K562 (cell line): ENCODE data around the gene BRINP2. TPM values are rescaled to one million over a fixed set of nuclear protein-coding genes. Genes with fewer than 3 reads are reported as not detected.

Experiments used
- ATAC-seq: fragments of 200-7000 bp; cut with Tn5 transposase; 3 replicates; pipeline ENCODE4 v1.9.1; 2020; ENCODE audit warnings: moderate library complexity
- BruUV-seq: library from RNA; stranded (reverse); fragments of 400-500 nt; replicated peaks from 2 replicates; lab custom pipeline; 2021; lab: Mats Ljungman, UMichigan
- CTCF ChIA-PET: fragments of 300-600 bp; formaldehyde crosslinking; extraction: SDS; loops from one replicate; lab custom pipeline; 2021; ENCODE audit warnings: low intra/inter-chr PET ratio; lab: Yijun Ruan, JAX
- POLR2A ChIA-PET: fragments of 300-600, 350-650 bp; sonication (Branson Sonifier 250); formaldehyde crosslinking; extraction: SDS; loops from one replicate; lab custom pipeline; 2021; ENCODE audit warnings: antibody characterized with exemption, inconsistent platforms; lab: Yijun Ruan, JAX
- DNase-seq, 4 experiments: peaks; one replicate each; pipeline versions ENCODE4 v3.0.0 to v3.0.0-alpha.2; 2011 to 2018; ENCODE audit warnings: low spot score in 3 of 4, mixed read lengths in 3 of 4; ENCODE audit errors: extremely low read depth in 1 of 4
- FAIRE-seq: peaks from 2 replicates; lab custom pipeline; 2011; peaks lifted over from hg19 to GRCh38; lab: Jason Lieb, UNC
- H2AFZ ChIP-seq: 2 replicates; pipeline ENCODE4 v1.6.0; 2011; ENCODE audit warnings: low read depth, low read length, control low read depth, inconsistent platforms
- H3K27ac ChIP-seq: fragments of 200-600 bp; 3 replicates; pipeline ENCODE4 v1.8.0; 2011; ENCODE audit warnings: low read depth, mild to moderate bottlenecking, control low read depth, inconsistent platforms, low read length, moderate library complexity, mixed read lengths; ENCODE audit errors: extremely low read depth
- H3K27me3 ChIP-seq, 2 experiments: fragments of 300-600 bp in 1 of 2; 2 replicates in 1 of 2; 3 replicates in 1 of 2; pipeline versions ENCODE4 v1.6.0 to v1.8.0; 2011; ENCODE audit warnings: inconsistent platforms in 2 of 2, low read length in 2 of 2, mild to moderate bottlenecking in 1 of 2, mixed read lengths in 1 of 2, moderate library complexity in 1 of 2; ENCODE audit not compliant: control insufficient read depth in 2 of 2, insufficient read depth in 2 of 2
- H3K36me3 ChIP-seq: fragments of 300-600 bp; 3 replicates; pipeline ENCODE4 v1.8.0; 2011; ENCODE audit warnings: mild to moderate bottlenecking, low read length, inconsistent platforms; ENCODE audit not compliant: control insufficient read depth, insufficient read depth
- H3K4me1 ChIP-seq, 2 experiments: fragments of 200-600 bp in 1 of 2; replicated peaks in 1 of 2; 2 replicates in 1 of 2; 3 replicates in 1 of 2; pipeline versions ENCODE4 v1.5.1 to v1.8.0; 2011; ENCODE audit warnings: inconsistent platforms in 2 of 2, low read length in 2 of 2, mild to moderate bottlenecking in 1 of 2, mixed read lengths in 1 of 2, moderate library complexity in 1 of 2; ENCODE audit not compliant: control insufficient read depth in 2 of 2, insufficient read depth in 2 of 2
- H3K4me2 ChIP-seq: 2 replicates; pipeline ENCODE4 v1.6.1; 2011; ENCODE audit warnings: low read length, control low read depth, inconsistent platforms, mixed read lengths; ENCODE audit not compliant: insufficient read depth
- H3K4me3 ChIP-seq: fragments of 200-600 bp; sonication (generic), shearing (Covaris generic); 2 replicates; pipeline ENCODE4 v1.5.1; 2016; ENCODE audit warnings: control low read depth, inconsistent platforms
- H3K79me2 ChIP-seq: fragments of 200-600 bp; 3 replicates; pipeline ENCODE4 v1.8.0; 2011; ENCODE audit warnings: low read length, inconsistent platforms; ENCODE audit not compliant: control insufficient read depth, insufficient read depth
- H3K9ac ChIP-seq, 2 experiments: 2 replicates each; pipeline versions ENCODE4 v1.6.0 to v1.6.1; 2011; ENCODE audit warnings: low read depth in 2 of 2, low read length in 2 of 2, control low read depth in 1 of 2, inconsistent platforms in 1 of 2, mild to moderate bottlenecking in 1 of 2, mixed read lengths in 1 of 2; ENCODE audit not compliant: insufficient read depth in 1 of 2
- H3K9me1 ChIP-seq: one replicate; pipeline ENCODE4 v1.6.0; 2011; ENCODE audit warnings: inconsistent platforms, mild to moderate bottlenecking, low read length, moderate library complexity; ENCODE audit not compliant: control insufficient read depth, insufficient read depth
- H3K9me3 ChIP-seq: replicated peaks from 2 replicates; pipeline ENCODE4 v1.5.1; 2011; ENCODE audit warnings: low read depth, low read length, inconsistent platforms; ENCODE audit not compliant: control insufficient read depth, insufficient read depth
- H4K20me1 ChIP-seq: replicated peaks from 2 replicates; pipeline ENCODE4 v1.6.1; 2011; ENCODE audit warnings: low read length, inconsistent platforms, mixed read lengths; ENCODE audit not compliant: control insufficient read depth, insufficient read depth
- GATAD2A ChIP-seq: fragments of 450-650 bp; IDR thresholded peaks from 2 replicates; pipeline ENCODE4 v1.6.1; 2017
- GTF3C2 ChIP-seq: IDR thresholded peaks from 3 replicates; pipeline ENCODE4 v1.6.1; 2011; ENCODE audit warnings: borderline replicate concordance, mild to moderate bottlenecking, moderate library complexity; ENCODE audit not compliant: insufficient read length; ENCODE audit errors: extremely low read depth
- HMGXB4 ChIP-seq: sonication (generic); formaldehyde crosslinking; IDR thresholded peaks from 2 replicates; pipeline ENCODE4 v1.8.1; 2023; ENCODE audit warnings: mild to moderate bottlenecking, missing genetic modification reagents
- JUND ChIP-seq, 2 experiments: IDR thresholded peaks; 2 replicates in 1 of 2; 3 replicates in 1 of 2; pipeline ENCODE4 v1.6.1; 2011; ENCODE audit warnings: borderline replicate concordance in 2 of 2, low read depth in 2 of 2, low read length in 2 of 2, improper control_type of control experiment in 1 of 2, missing biosample characterization in 1 of 2, missing genetic modification characterization in 1 of 2, missing genetic modification reagents in 1 of 2
- KLF6 ChIP-seq: fragments of 250-450 bp; sonication (Bioruptor Pico); IDR thresholded peaks from 2 replicates; pipeline ENCODE4 v1.4.0; 2020; ENCODE audit warnings: mild to moderate bottlenecking, moderate library complexity, borderline replicate concordance
- MXI1 ChIP-seq: IDR thresholded peaks from 2 replicates; pipeline ENCODE4 v1.6.1; 2011; ENCODE audit warnings: low read depth, mild to moderate bottlenecking, improper control_type of control experiment, low read length
- PATZ1 ChIP-seq: fragments of 250-450 bp; sonication (Bioruptor Pico); IDR thresholded peaks from 2 replicates; pipeline ENCODE4 v1.5.0; 2020; ENCODE audit warnings: mild to moderate bottlenecking, borderline replicate concordance
- POLR2AphosphoS2 ChIP-seq: IDR thresholded peaks from 2 replicates; pipeline ENCODE4 v1.6.1; 2012; ENCODE audit warnings: low read length, improper control_type of control experiment
- RB1 ChIP-seq: fragments of 450-650 bp; IDR thresholded peaks from 2 replicates; pipeline ENCODE4 v1.6.1; 2017; ENCODE audit warnings: low read depth, mild to moderate bottlenecking
- RFX1 ChIP-seq: fragments of 450-650 bp; IDR thresholded peaks from 2 replicates; pipeline ENCODE4 v1.6.1; 2016; ENCODE audit warnings: mild to moderate bottlenecking, moderate library complexity
- ZBTB17 ChIP-seq: fragments of 450-650 bp; formaldehyde crosslinking; IDR thresholded peaks from 2 replicates; pipeline ENCODE4 v1.4.0; 2020; ENCODE audit warnings: mild to moderate bottlenecking
- ZNF232 ChIP-seq: sonication (generic); formaldehyde crosslinking; IDR thresholded peaks from 2 replicates; pipeline ENCODE4 v1.8.0; 2022; ENCODE audit warnings: mild to moderate bottlenecking, missing genetic modification reagents
- ZNF695 ChIP-seq: fragments of 450-650 bp; formaldehyde crosslinking; IDR thresholded peaks from 2 replicates; pipeline ENCODE4 v1.4.0; 2020; ENCODE audit warnings: mild to moderate bottlenecking, moderate library complexity
- WGBS: fragments of 100-300 bp; shearing (Covaris generic); methylation state at CpG from one replicate; pipeline ENCODE4 v1.1.6; 2016; ENCODE audit warnings: low coverage, mixed read lengths; ENCODE audit not compliant: insufficient coverage; ENCODE audit errors: missing lambda C conversion rate; 5-methylcytosine and 5-hydroxymethylcytosine counted together
- in situ Hi-C: fragments of 300-500 bp; cut with MboI; formaldehyde crosslinking; loops from 4 replicates; pipeline ENCODE4 v1.15.0; 2018; ENCODE audit warnings: inconsistent platforms, mixed read lengths
- intact Hi-C: fragments of 100-400 bp; cut with micrococcal nuclease; formaldehyde crosslinking; loops from 2 replicates; pipeline ENCODE4 v1.14.2; 2022
- polyA plus RNA-seq, 8 experiments: library from polyadenylated mRNA; depleted of rRNA in 4 of 8; stranded (reverse) in 5 of 8; unstranded in 3 of 8; fragments of >200 nt; fragmentation: Nextera tagmentation in 2 of 8; fragmentation: Illumina TruSeq in 1 of 8; extraction: Ambion mirVana in 2 of 8; extraction: Trizol in 1 of 8; gene quantifications; 2 replicates each; pipeline versions ENCODE4 v1.2.1 to v1.2.3, GENCODE V29; 2011 to 2014; ENCODE audit warnings: inconsistent platforms in 1 of 8, missing spikeins in 1 of 8
- total RNA-seq, 7 experiments: library from RNA; depleted of rRNA in 6 of 7; stranded (reverse); fragments of >200 nt in 6 of 7; fragmentation: Illumina TruSeq in 2 of 7; extraction: Trizol in 2 of 7; gene quantifications; 2 replicates each; pipeline versions ENCODE4 v1.2.1 to v1.2.3, GENCODE V29; 2011 to 2021; ENCODE audit warnings: low replicate concordance in 1 of 7

Gene BRINP2
- total and polyA plus RNA-seq, 9 of the 15 experiments (the other 6 are each of a cell fraction or from before 2014, with no cell fraction given): not detected

GRCh38 chr1:177236962-177237361 lies 66.2 kb downstream of the BRINP2 start (continued):
- TF ChIP-seq ZBTB17 (CRISPR knock-in tag): no peak
- TF ChIP-seq GTF3C2: no peak
- TF ChIP-seq ZNF232 (CRISPR knock-in tag): no peak
- no peak for TF ChIP-seq MXI1
- no peak for TF ChIP-seq ZNF695 (CRISPR knock-in tag)
- no peak for TF ChIP-seq JUND (IDR thresholded peaks at IDR 0.05; ENCODE audit: borderline replicate concordance, low read depth, low read length)
- no peak for TF ChIP-seq JUND (tag; IDR thresholded peaks at IDR 0.05; ENCODE audit: borderline replicate concordance, low read depth, low read length)

- no peak for FAIRE-seq
- no TSS peak for BruUV-seq
- Histone ChIP-seq H2AFZ (no peak overlapping the region), H3K9me1 (no peaks in the 10 kb centered on the region), H3K9me3 (no peaks in the 10 kb centered on the region; the same call in 1 of the 2 replicates), H3K36me3 (no peaks in the 10 kb centered on the region), H3K4me2 (no peak overlapping the region), H4K20me1 (no peaks in the 10 kb centered on the region), H3K27ac (no peak overlapping the region), H3K4me3 (no peak overlapping the region), H3K4me1 (no peaks in the 10 kb centered on the region), H3K79me2 (no peaks in the 10 kb centered on the region), H3K9ac (no peak overlapping the region), H3K27me3 (no peaks in the 10 kb centered on the region)
- TF ChIP-seq HMGXB4 (CRISPR knock-in tag) (no peak), RFX1 (no peak), GATAD2A (no peak), MXI1 (no peak), PATZ1 (CRISPR knock-in tag) (no peak), RB1 (no peak), POLR2AphosphoS2 (no peak), KLF6 (CRISPR knock-in tag) (no peak)
- ChIA-PET CTCF (no interaction called here), POLR2A (no interaction called here)
- in situ Hi-C loops: no loop called here
- ATAC-seq: no peak
- intact Hi-C loops: no loop called here
- 3% methylated on average over 4 of the region's 4 CpGs for WGBS
- no peak for DNase-seq
Measured at GRCh38 chr1:177238967-177239366, 68.2 kb downstream of the BRINP2 start.
